G401 (cell line): Measurements from ENCODE around the gene CLSTN2. TPM values are rescaled to one million over a fixed set of nuclear protein-coding genes. Genes with fewer than 3 reads are reported as not detected.

ENCODE experiments used
- DNase-seq: peaks from one replicate; pipeline ENCODE4 v3.0.0-alpha.2; 2015; ENCODE audit warnings: low spot score
- in situ Hi-C: cut with HindIII; loops from 2 replicates; pipeline ENCODE4 v1.10.0; 2016; ENCODE audit warnings: low sequenced_read_pairs, mixed read lengths
- total RNA-seq: library from RNA; depleted of rRNA; stranded (reverse); fragments of >200 nt; shearing (Covaris generic); gene quantifications from 2 replicates; pipeline ENCODE4 v1.2.3, GENCODE V29; 2014

CLSTN2 gene
- total RNA-seq, 1 experiment from 2014 or later, result 5.2 TPM

- in situ Hi-C loops, result no loop called here
- DNase-seq, result no peak
Measured at GRCh38 chr3:140198242-140198641, 263.3 kb downstream of the CLSTN2 start.

- DNase-seq, result no peak
- in situ Hi-C loops, result no loop called here
Measured at GRCh38 chr3:140199008-140199407, 264.0 kb downstream of the CLSTN2 start.

GRCh38 chr3:140199743-140200142, 264.8 kb downstream of the CLSTN2 start:
- DNase-seq, result no peak
- in situ Hi-C loops, result no loop called here

- in situ Hi-C loops, result no loop called here
- DNase-seq, result no peak
Measured at GRCh38 chr3:140203510-140203909, 268.5 kb downstream of the CLSTN2 start.

- no peak for DNase-seq
- in situ Hi-C loops, result no loop called here
Measured at GRCh38 chr3:140204271-140204984, 269.4 kb downstream of the CLSTN2 start.

GRCh38 chr3:140205598-140205997, 270.6 kb downstream of the CLSTN2 start:
- in situ Hi-C loops, result no loop called here
- no peak for DNase-seq

- no peak for DNase-seq
Measured at GRCh38 chr3:140206196-140207040, 271.4 kb downstream of the CLSTN2 start.

GRCh38 chr3:140207541-140207940, 272.6 kb downstream of the CLSTN2 start:
- no peak for DNase-seq
- in situ Hi-C loops, result no loop called here

More at GRCh38 chr3:140206196-140207040, 271.4 kb downstream of the CLSTN2 start:
- in situ Hi-C loops, result no loop called here

- in situ Hi-C loops, result no loop called here
- DNase-seq, result no peak
Measured at GRCh38 chr3:140216249-140216648, 281.3 kb downstream of the CLSTN2 start.

- in situ Hi-C loops, result no loop called here
- DNase-seq, result no peak
Measured at GRCh38 chr3:140219291-140219690, 284.3 kb downstream of the CLSTN2 start.

- in situ Hi-C loops, result no loop called here
- no peak for DNase-seq
Measured at GRCh38 chr3:140219923-140220452, 285.0 kb downstream of the CLSTN2 start.

GRCh38 chr3:140223197-140223596, 288.2 kb downstream of the CLSTN2 start:
- in situ Hi-C loops, result no loop called here
- DNase-seq, result no peak

GRCh38 chr3:140223631-140224030, 288.6 kb downstream of the CLSTN2 start:
- DNase-seq, result no peak
- in situ Hi-C loops, result no loop called here

GRCh38 chr3:140224307-140224706, 289.3 kb downstream of the CLSTN2 start:
- in situ Hi-C loops, result no loop called here

GRCh38 chr3:140225996-140226395, 291.0 kb downstream of the CLSTN2 start:
- DNase-seq, result no peak
- in situ Hi-C loops, result no loop called here

More at GRCh38 chr3:140224307-140224706, 289.3 kb downstream of the CLSTN2 start:
- no peak for DNase-seq

- in situ Hi-C loops, result no loop called here
- DNase-seq, result no peak
Measured at GRCh38 chr3:140233702-140234101, 298.7 kb downstream of the CLSTN2 start.

- in situ Hi-C loops, result no loop called here
- DNase-seq, result no peak
Measured at GRCh38 chr3:140234256-140234655, 299.3 kb downstream of the CLSTN2 start.

GRCh38 chr3:140236836-140237501, 302.0 kb downstream of the CLSTN2 start:
- DNase-seq, result no peak
- in situ Hi-C loops, result no loop called here

- no peak for DNase-seq
- in situ Hi-C loops, result no loop called here
Measured at GRCh38 chr3:140238646-140239314, 303.8 kb downstream of the CLSTN2 start.
